C4-2B (cell line): ENCODE data around the gene ZNHIT6.
A peak's percentile ranks its signal among the peaks of the same experiment; 100 is the strongest.

ENCODE experiments used
- H3K27ac ChIP-seq: fragments of 450-650 bp; 2 replicates; pipeline ENCODE4 v1.5.1; 2017
- ZFX ChIP-seq: fragments of 450-650 bp; IDR thresholded peaks from 2 replicates; pipeline ENCODE4 v1.6.1; 2017
- TF ChIP-seq, protein P1 (sequence below): fragments of 450-650 bp; conservative IDR thresholded peaks from 2 replicates; pipeline ENCODE4 v1.5.1; 2017; ENCODE audit warnings: mild to moderate bottlenecking

The ZNHIT6 gene

DNA sequence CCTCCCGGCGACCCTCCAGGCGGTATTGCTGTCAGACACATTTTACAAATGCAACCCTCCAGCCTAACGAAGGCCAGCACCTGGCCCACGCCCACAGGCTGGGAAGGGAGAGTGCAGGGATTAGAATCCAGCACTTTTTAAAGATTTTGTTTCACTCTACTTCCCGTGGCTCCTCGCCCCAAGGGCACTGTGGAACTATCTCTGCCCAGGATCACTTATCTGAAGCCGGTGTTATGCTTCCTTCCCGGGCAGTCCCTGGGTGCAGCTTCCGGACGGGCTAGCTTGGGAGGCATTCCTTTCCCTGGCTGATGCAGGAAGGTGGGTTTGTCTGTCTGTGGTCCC is 91.9 kb downstream of the ZNHIT6 start:
- no peak overlapping the region for H3K27ac ChIP-seq
- TF ChIP-seq, protein P1, sequence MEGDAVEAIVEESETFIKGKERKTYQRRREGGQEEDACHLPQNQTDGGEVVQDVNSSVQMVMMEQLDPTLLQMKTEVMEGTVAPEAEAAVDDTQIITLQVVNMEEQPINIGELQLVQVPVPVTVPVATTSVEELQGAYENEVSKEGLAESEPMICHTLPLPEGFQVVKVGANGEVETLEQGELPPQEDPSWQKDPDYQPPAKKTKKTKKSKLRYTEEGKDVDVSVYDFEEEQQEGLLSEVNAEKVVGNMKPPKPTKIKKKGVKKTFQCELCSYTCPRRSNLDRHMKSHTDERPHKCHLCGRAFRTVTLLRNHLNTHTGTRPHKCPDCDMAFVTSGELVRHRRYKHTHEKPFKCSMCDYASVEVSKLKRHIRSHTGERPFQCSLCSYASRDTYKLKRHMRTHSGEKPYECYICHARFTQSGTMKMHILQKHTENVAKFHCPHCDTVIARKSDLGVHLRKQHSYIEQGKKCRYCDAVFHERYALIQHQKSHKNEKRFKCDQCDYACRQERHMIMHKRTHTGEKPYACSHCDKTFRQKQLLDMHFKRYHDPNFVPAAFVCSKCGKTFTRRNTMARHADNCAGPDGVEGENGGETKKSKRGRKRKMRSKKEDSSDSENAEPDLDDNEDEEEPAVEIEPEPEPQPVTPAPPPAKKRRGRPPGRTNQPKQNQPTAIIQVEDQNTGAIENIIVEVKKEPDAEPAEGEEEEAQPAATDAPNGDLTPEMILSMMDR = no peak
- no peak for TF ChIP-seq ZFX

DNA sequence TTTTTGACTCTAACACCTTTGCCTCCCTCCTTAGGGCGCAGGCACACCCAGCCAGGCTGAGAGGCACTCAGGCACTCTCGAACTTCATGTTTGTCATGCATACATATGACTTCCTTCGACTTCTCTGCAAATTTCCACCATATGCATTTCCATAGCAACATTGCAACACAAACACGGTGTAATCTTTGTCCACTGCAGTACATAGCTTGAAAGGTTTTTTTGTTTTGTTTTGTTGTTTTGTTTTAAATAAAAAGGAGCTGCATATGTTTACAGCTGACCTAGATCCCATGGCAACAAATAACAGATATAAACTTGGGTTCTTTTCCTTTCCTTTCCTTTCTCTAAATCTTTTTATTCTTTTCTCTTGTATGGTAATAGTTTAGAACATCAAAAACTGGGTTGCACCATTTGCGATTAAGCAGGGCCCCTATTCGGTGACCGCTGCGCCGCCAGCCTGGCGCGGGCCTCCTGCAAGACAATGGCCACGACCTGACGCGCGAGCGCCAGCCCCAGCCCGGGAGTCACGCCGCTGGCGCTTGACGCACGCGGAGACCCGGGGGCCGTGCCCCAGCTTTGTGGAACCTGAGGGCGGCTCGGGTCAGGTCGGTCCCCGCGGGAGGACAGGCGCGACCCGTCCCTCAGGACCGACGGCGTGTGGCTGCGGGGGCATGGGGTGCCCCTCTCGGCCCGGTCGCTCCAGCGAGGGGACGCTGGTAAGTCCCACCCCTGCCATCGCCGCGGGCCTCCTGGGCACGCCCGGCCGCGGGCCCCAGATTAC is 92.5 kb downstream of the ZNHIT6 start:
- TF ChIP-seq, protein P1 = no peak
- no peak for TF ChIP-seq ZFX
- H3K27ac ChIP-seq = no peak overlapping the region

DNA sequence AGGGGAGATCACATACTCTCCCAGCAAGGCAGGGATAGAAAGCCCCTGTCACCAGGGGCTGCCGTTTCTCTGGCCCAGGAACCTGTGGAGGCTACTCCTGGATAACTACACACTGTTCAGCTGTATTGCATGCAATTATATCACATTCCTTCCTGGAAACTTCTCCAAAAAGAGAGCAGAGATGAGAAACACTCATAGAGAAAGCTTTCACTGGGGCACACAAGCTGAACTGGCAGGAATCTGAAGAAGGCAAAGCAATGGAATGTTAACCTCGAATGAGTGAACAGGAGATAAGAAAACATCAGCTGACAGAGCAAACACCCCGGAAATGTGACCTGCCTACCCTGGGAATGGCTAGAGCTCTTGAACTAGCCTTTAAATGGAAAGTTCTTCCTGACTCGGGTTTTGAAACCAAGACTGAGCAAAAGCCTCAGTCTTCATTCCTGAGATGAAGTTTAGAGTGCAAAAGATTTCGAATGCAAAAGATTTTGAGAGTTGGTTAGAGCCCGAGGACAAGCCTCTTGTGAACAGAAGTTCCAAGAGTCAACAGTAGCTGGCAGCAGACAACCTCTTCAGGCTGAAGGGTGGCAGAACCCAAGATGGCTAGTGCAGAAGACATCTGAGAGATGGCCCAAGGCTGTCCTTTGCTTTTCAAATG is 95.4 kb downstream of the ZNHIT6 start:
- H3K27ac ChIP-seq = no peak overlapping the region
- TF ChIP-seq, protein P1 = peak; percentile 72
- no peak for TF ChIP-seq ZFX

DNA sequence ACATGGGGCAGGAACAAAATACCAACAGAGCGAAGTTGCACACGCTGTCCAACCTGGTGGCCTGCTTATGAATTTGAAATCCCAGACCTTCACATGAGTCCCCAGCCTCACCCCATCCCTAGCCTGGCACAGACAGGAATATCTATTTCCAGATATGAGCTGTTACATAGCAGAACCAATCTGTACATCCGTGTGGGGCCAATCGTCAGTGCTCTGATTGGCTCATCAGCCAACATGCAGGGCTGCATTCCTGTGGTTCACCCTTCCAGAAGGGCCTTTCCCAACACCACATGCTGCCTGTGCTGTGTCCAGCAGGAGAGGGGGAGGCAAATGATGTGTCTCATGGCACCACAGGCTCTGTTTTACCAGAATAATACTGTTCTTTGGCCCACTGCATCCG is 96.4 kb downstream of the ZNHIT6 start:
- H3K27ac ChIP-seq = no peak overlapping the region
- no peak for TF ChIP-seq ZFX
- TF ChIP-seq, protein P1 = no peak

DNA sequence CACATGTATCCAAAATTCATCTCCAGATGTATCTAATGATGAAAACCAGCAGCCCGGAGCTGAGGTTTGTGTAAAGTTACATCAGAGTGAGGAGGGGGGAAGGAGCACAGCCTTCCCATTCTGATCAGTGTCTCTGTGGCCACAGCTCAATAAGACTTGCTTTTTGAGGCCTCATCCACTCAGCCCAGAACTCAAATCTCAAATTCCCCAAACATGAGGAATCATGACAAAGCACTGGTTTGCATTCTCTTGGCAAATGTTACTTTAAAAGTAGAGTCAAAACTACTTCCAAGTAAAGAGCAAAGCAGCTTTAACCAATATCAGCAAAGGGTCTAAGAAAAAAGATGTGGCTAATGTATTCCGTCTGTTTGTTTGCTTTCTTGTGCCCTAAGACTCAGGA is 96.8 kb downstream of the ZNHIT6 start:
- TF ChIP-seq, protein P1 = no peak
- TF ChIP-seq ZFX = no peak
- H3K27ac ChIP-seq = no peak overlapping the region

DNA sequence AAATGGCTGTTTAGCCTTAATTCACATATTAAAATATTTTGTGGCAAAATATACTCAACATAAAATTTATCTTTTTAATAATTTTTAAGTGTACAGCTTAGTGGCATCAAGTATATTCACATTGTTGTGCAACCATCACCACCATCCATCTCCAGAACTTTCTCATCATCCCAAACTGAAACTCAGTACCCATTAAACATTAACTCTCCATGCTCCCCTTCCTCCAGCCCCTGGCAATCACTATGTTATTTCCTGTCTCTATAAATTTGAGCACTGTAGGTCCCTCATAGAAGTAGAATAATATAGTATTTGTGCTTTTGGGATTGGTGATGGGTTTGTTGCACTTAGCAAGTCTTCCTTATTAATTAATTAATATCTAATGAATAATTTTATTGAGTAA is 98.3 kb downstream of the ZNHIT6 start:
- TF ChIP-seq, protein P1 = no peak
- no peak for TF ChIP-seq ZFX
- no peak overlapping the region for H3K27ac ChIP-seq

DNA sequence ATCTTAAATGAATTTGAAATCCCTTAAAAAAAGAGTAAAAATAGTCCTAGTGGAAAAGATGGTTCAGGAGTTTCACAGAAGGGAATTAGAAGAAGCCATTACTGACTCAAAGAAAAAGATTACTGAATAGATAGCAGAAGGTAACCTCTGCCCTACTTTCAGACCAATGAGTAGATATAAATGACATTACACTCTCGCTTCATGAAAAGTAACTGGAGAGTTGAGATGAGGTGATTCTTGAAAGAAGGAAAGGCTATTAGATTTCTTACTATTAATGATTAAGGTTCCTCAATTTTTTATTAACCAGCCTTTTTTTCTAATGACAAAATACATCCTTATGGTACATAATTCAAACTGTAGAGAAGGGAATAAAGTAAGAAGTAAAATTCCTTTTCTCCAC is 99.4 kb downstream of the ZNHIT6 start:
- TF ChIP-seq, protein P1 = no peak
- no peak for TF ChIP-seq ZFX
- H3K27ac ChIP-seq = no peak overlapping the region
